NCI-H526 treated with DMSO at 0.1 percent for 48 hours (cell line): ENCODE data around the gene CCR4.
"Not testable (repeated sequence)": the region's sequence is repeated elsewhere in the genome, so short reads cannot be mapped to it uniquely, and the experiment has no call there.

Experiments
- DNase-seq: peaks from one replicate; lab custom pipeline; 2025; lab: John Stamatoyannopoulos, UW

The CCR4 gene

GRCh38 chr3:32952369-32953077 lies 1.1 kb downstream of the CCR4 start:
- no peak for DNase-seq

GRCh38 chr3:32954506-32954905 lies 3.1 kb downstream of the CCR4 start:
- no peak for DNase-seq

GRCh38 chr3:32956750-32957570 lies 5.5 kb downstream of the CCR4 start:
- DNase-seq: no peak

DNA sequence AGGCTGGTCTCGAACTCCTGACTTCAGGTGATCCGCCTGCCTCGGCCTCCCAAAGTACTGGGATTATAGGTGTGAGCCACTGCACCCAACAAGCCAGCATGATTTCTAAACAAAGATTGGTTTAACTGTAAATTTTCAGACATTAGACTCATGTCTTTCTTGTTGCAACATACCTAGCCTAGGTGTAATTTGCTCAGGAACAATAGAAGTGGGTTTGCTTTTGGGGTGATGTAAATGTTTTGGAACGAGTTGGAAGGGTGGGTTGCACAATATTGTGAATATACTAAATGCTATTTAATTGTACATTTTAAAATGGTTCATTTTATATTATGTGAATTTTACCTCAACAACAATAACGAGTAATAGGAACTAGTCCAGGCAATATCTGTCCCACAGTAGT lies 7.1 kb downstream of the CCR4 start:
- no peak for DNase-seq

DNA sequence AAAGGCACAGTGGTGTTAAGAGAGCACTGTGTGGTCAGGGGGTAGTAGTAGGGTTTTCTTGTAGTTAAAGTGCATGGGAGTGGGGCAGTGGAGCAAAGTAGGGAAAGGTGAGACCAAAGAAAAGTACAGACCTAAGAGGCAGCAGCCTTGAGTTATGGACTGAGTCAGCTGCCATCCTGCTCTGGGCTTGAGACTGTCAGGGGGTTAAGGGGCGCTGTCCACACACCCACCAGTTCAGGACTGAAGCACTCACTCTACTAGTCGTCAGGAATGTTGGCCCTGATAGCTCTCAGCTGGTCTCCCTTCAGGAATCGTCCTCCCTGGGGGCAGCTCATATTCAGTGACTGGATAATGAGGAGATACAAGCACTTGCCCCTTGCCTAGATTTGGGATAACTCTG lies 7.9 kb downstream of the CCR4 start:
- DNase-seq: no peak

DNA sequence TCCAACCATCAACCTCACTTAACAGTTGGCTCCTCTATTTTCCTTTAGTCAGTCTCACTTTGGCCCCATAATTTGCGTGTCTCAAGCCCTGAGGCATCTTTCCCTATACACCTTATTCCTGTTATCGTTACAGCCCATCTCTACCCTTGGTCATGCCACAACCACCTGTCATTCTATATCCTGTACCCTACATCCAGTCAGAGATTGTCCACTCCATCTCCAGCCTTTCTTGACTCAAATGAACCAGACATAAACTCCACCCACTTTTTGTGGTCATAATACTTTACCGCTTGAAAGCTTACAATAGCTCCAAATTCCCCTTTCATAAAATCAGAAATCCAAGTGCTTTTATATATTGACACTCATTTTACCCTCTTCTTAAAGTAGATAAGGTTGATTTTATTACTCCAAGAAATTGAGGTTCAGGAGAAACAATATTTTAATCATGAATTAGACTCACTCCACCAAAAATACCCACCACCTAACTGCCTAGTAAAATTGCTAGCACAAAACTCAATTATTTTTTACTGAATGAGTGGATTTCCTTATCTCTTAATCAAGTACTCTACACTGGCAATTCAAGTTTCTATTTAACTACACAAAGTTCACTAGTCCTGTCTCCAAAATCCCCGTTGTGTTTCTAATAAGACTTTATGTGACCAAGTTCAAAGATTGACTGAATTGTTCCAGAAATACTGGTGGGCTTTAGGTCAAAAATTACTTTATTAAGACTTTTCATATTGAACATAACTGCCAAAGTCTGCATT lies 9.1 kb downstream of the CCR4 start:
- DNase-seq: peak; percentile 20

- DNase-seq: no peak
Observed at GRCh38 chr3:32961189-32961715, 9.8 kb downstream of the CCR4 start.

- no peak for DNase-seq
Observed at GRCh38 chr3:32963871-32964270, 12.4 kb downstream of the CCR4 start.

GRCh38 chr3:32964781-32965180 lies 13.3 kb downstream of the CCR4 start:
- not testable (repeated sequence) for DNase-seq

DNA sequence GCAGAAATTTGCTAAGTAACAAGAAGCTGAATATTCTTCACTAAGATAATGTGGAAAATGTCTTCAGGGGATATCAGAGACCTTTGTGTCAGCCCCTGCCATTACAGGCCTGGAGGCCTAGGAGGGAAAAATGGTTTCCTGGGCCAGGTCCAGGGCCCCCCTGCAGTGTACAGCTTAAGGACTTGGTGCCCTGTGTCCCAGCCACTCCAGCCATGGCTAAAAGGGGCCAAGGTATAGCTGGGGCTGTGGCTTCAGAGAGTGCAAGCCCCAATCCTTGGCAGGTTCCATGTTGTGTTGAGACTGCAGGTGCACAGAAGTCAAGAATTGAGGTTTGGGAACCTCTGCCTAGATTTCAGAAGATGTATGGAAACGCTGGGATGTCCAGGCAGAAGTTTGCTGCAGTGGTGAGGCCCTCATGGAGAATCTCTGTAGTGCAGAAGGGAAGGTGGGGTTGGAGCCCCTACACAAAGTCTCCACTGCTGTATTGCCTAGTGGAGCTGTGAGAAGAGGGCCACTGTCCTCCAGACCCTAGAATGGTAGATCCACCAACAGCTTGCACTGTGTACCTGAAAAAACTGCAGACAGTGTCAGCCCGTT lies 14.3 kb downstream of the CCR4 start:
- not testable (repeated sequence) for DNase-seq

DNA sequence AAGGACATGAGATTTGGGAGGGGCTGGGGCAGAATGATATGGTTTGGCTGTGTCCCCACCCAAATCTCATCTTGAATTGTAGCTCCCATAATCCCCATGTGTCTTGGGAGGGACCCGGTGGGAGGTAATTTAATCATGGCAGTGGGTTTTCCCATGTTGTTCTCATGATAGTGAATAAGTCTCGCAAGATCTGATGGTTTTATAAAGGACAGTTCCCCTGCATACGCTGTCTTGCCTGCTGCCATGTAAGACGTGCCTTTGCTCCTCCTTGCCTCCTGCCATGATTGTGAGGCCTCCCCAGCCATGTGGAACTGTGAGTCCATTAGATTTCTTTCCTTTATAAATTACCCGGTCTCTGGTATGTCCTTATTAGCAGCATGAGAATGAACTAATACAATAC lies 15.2 kb downstream of the CCR4 start:
- DNase-seq: not testable (repeated sequence)

GRCh38 chr3:32968166-32968919 lies 16.9 kb downstream of the CCR4 start:
- no peak for DNase-seq

DNA sequence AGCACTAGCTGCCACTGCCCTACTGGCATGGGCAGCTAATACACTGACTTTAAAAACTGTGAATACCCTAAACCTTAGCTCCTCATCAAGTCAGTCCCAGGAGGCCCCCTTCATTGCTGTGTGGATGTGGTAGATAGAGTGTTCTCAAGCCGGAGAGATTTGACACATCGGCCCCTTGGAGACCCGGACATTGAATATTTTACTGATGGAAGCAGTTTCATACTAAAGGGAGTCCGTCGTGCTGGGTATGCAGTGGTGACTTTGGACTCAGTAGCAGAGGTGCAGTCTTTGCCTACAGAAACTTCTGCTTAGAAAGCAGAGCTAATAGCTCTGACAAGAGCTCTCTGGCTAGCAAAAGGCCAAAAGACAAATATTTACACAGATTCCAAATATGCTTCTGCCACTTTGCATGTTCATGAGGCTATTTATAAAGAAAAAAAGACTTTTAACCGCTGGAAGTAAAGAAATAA lies 17.5 kb downstream of the CCR4 start:
- DNase-seq: no peak

GRCh38 chr3:32969656-32970055 lies 18.2 kb downstream of the CCR4 start:
- DNase-seq: no peak

- DNase-seq: not testable (repeated sequence)
Observed at GRCh38 chr3:32971291-32971690, 19.8 kb downstream of the CCR4 start.

GRCh38 chr3:32972482-32973146 lies 21.2 kb downstream of the CCR4 start:
- DNase-seq: no peak

GRCh38 chr3:32973982-32974381 lies 22.5 kb downstream of the CCR4 start:
- no peak for DNase-seq

GRCh38 chr3:32975891-32976595 lies 24.6 kb downstream of the CCR4 start:
- no peak for DNase-seq

DNA sequence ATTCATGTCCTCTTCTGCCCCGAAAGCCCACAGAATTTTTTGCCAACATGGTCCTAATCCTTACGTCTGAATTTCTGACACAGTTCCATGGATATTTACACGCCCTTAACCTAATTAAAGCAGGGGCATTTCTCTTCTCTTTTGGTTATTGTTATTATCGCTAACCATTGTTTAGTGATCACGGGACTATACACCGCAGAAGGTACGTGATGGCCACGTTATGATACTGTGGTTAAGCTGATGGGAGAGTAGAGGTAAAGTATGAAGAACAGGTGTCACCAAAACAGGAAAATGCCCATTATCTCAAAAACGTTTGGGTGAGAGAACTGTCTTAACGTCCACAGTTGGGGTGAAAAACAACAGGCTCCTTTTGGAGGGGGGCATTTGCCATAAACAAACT lies 26.4 kb downstream of the CCR4 start:
- DNase-seq: no peak

- no peak for DNase-seq
Observed at GRCh38 chr3:32978331-32978730, 26.9 kb downstream of the CCR4 start.
